ENCODE data around the gene C1QTNF8. TPM values are rescaled to one million over a fixed set of nuclear protein-coding genes. Genes with fewer than 3 reads are reported as not detected.

Gene C1QTNF8
- total and polyA plus RNA-seq, 5 donors from 2014 or later, result not detected

- DNase-seq (no peak), ATAC-seq (ENCODE audit: low read depth in 2 of 2) (no peak)
- no peaks in the 10 kb centered on the region for H3K4me1 ChIP-seq (ENCODE audit: control insufficient read depth, insufficient read depth, low read length, poor library complexity, severe bottlenecking)
- H3K36me3 Mint-ChIP-seq, result no peaks in the 10 kb centered on the region
- H3K36me3 ChIP-seq (ENCODE audit: control insufficient read depth, insufficient read depth, low read length), result no peaks in the 10 kb centered on the region
- no peak overlapping the region for H3K27ac ChIP-seq (ENCODE audit: insufficient read depth, low read length, poor library complexity, severe bottlenecking)
- no peaks in the 10 kb centered on the region for H3K27me3 Mint-ChIP-seq
- H3K9me3 Mint-ChIP-seq, result no peaks in the 10 kb centered on the region
- no peak overlapping the region for H3K27ac Mint-ChIP-seq
- no peak overlapping the region for H3K4me3 ChIP-seq (ENCODE audit: low read depth, low read length)
- H3K4me3 Mint-ChIP-seq, result no peak overlapping the region
- no peaks in the 10 kb centered on the region for H3K4me1 Mint-ChIP-seq
- H3K27me3 ChIP-seq (ENCODE audit: control insufficient read depth, insufficient read depth, low read length), result no peaks in the 10 kb centered on the region
- H3K9me3 ChIP-seq (ENCODE audit: control insufficient read depth in 2 of 2, low read length in 2 of 2), result no peaks in the 10 kb centered on the region
Observed at GRCh38 chr16:1119766-1120576, 23.9 kb upstream of the C1QTNF8 start.

DNA sequence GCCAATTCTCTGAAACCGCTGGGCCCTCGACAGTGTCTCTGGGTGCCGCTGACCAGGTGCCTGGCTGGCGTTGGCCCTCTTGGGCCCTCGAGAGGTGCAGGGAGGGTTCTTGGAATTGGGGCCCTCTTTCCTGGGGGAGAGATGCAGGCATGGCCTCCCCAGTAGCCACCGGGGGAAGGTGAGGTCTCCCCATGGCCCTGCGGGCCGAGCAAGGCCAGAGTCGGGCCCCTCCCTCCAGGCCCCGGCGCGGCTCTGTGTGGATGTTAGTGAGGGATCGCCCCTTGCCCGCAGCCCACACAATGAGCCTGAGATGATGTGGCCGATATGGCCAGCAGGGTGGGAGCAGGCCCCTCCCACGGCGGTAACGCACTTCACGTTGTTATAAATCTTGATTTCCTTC, 23.1 kb upstream of the C1QTNF8 start:
- Mint-ChIP-seq H3K27ac (no peak overlapping the region), H3K4me3 (no peak overlapping the region), H3K4me1 (no peaks in the 10 kb centered on the region), H3K9me3 (no peaks in the 10 kb centered on the region), H3K36me3 (no peaks in the 10 kb centered on the region), H3K27me3 (no peaks in the 10 kb centered on the region)
- H3K27ac ChIP-seq (ENCODE audit: insufficient read depth, low read length, poor library complexity, severe bottlenecking), result no peak overlapping the region
- H3K9me3 ChIP-seq (ENCODE audit: control insufficient read depth in 2 of 2, low read length in 2 of 2), result no peaks in the 10 kb centered on the region
- no peaks in the 10 kb centered on the region for H3K27me3 ChIP-seq (ENCODE audit: control insufficient read depth, insufficient read depth, low read length)
- H3K4me3 ChIP-seq (ENCODE audit: low read depth, low read length), result no peak overlapping the region
- DNase-seq (no peak), ATAC-seq (ENCODE audit: low read depth in 2 of 2) (no peak)
- H3K4me1 ChIP-seq (ENCODE audit: control insufficient read depth, insufficient read depth, low read length, poor library complexity, severe bottlenecking), result no peaks in the 10 kb centered on the region
- no peaks in the 10 kb centered on the region for H3K36me3 ChIP-seq (ENCODE audit: control insufficient read depth, insufficient read depth, low read length)

DNA sequence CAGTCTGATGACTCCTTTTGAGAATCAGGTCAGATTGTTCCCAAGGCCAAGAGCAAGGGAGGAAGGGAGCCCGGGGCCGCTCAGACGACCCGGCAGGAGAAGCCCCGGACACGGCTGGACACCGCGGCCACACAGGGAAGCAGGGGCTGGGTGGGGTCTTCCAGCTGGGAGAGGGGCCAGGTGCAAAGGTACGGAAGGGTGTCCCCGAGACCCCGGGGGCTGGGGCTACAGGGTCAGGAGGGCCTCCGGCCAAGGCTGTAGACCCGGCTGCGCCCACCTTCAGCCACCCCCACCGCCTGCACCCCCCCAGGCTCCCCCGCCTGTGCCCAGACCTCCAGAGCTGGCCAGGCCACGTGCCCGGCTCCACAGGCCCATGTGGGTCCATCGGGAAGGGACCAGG, 21.9 kb upstream of the C1QTNF8 start:
- Histone ChIP-seq H3K27me3 (ENCODE audit: control insufficient read depth, insufficient read depth, low read length) (no peaks in the 10 kb centered on the region), H3K4me1 (ENCODE audit: control insufficient read depth, insufficient read depth, low read length, poor library complexity, severe bottlenecking) (no peaks in the 10 kb centered on the region), H3K36me3 (ENCODE audit: control insufficient read depth, insufficient read depth, low read length) (no peaks in the 10 kb centered on the region), H3K9me3 (ENCODE audit: control insufficient read depth in 2 of 2, low read length in 2 of 2) (no peaks in the 10 kb centered on the region), H3K4me3 (ENCODE audit: low read depth, low read length) (no peak overlapping the region), H3K27ac (ENCODE audit: insufficient read depth, low read length, poor library complexity, severe bottlenecking) (no peak overlapping the region)
- no peak overlapping the region for H3K4me3 Mint-ChIP-seq
- ATAC-seq (ENCODE audit: low read depth in 2 of 2), result no peak
- H3K27me3 Mint-ChIP-seq, result no peaks in the 10 kb centered on the region
- H3K4me1 Mint-ChIP-seq, result no peaks in the 10 kb centered on the region
- H3K27ac Mint-ChIP-seq, result no peak overlapping the region
- no peak for DNase-seq
- no peaks in the 10 kb centered on the region for H3K9me3 Mint-ChIP-seq
- H3K36me3 Mint-ChIP-seq, result no peaks in the 10 kb centered on the region

GRCh38 chr16:1117176-1117900, 21.3 kb upstream of the C1QTNF8 start:
- H3K27me3 ChIP-seq (ENCODE audit: control insufficient read depth, insufficient read depth, low read length), result no peaks in the 10 kb centered on the region

DNA sequence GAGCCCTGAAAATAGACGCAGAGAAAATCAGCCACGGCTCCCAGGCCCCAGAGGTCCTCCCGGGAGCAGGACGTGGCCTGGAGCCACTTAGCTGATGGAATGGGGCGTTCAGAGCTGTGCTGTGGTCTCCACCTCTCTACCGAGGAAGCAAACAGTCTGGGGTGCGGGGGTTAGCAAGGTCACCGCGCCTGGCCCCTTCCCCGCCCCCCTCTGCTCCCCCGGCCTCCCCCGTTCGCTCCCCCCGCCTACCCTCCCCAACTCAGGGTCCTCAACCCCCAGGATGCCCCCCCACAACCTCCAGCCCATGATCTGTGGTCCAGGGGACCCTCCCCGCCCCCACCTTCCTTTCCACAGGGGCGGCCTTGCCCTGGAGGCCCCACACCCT, 20.6 kb upstream of the C1QTNF8 start:
- Histone ChIP-seq H3K4me1 (ENCODE audit: control insufficient read depth, insufficient read depth, low read length, poor library complexity, severe bottlenecking) (no peaks in the 10 kb centered on the region), H3K9me3 (ENCODE audit: control insufficient read depth in 2 of 2, low read length in 2 of 2) (no peaks in the 10 kb centered on the region), H3K36me3 (ENCODE audit: control insufficient read depth, insufficient read depth, low read length) (no peaks in the 10 kb centered on the region), H3K27ac (ENCODE audit: insufficient read depth, low read length, poor library complexity, severe bottlenecking) (no peak overlapping the region), H3K27me3 (ENCODE audit: control insufficient read depth, insufficient read depth, low read length) (no peaks in the 10 kb centered on the region), H3K4me3 (ENCODE audit: low read depth, low read length) (no peak overlapping the region)
- H3K27me3 Mint-ChIP-seq, result no peaks in the 10 kb centered on the region
- no peak overlapping the region for H3K27ac Mint-ChIP-seq
- DNase-seq (no peak), ATAC-seq (ENCODE audit: low read depth in 2 of 2) (no peak)
- H3K36me3 Mint-ChIP-seq, result no peaks in the 10 kb centered on the region
- H3K4me3 Mint-ChIP-seq, result no peak overlapping the region
- H3K4me1 Mint-ChIP-seq, result no peaks in the 10 kb centered on the region
- H3K9me3 Mint-ChIP-seq, result no peaks in the 10 kb centered on the region

More at GRCh38 chr16:1117176-1117900, 21.3 kb upstream of the C1QTNF8 start:
- no peaks in the 10 kb centered on the region for H3K27me3 Mint-ChIP-seq
- Histone ChIP-seq H3K36me3 (ENCODE audit: control insufficient read depth, insufficient read depth, low read length) (no peaks in the 10 kb centered on the region), H3K4me1 (ENCODE audit: control insufficient read depth, insufficient read depth, low read length, poor library complexity, severe bottlenecking) (no peaks in the 10 kb centered on the region), H3K27ac (ENCODE audit: insufficient read depth, low read length, poor library complexity, severe bottlenecking) (no peak overlapping the region), H3K4me3 (ENCODE audit: low read depth, low read length) (no peak overlapping the region), H3K9me3 (ENCODE audit: control insufficient read depth in 2 of 2, low read length in 2 of 2) (no peaks in the 10 kb centered on the region)
- no peak overlapping the region for H3K27ac Mint-ChIP-seq
- no peak for ATAC-seq (ENCODE audit: low read depth in 2 of 2)
- H3K4me1 Mint-ChIP-seq, result no peaks in the 10 kb centered on the region
- no peak for DNase-seq
- H3K4me3 Mint-ChIP-seq, result no peak overlapping the region
- H3K9me3 Mint-ChIP-seq, result no peaks in the 10 kb centered on the region
- H3K36me3 Mint-ChIP-seq, result no peaks in the 10 kb centered on the region

- H3K27me3 ChIP-seq (ENCODE audit: control insufficient read depth, insufficient read depth, low read length), result no peaks in the 10 kb centered on the region
- no peak for DNase-seq
- no peaks in the 10 kb centered on the region for H3K9me3 Mint-ChIP-seq
- no peaks in the 10 kb centered on the region for H3K36me3 Mint-ChIP-seq
- no peaks in the 10 kb centered on the region for H3K9me3 ChIP-seq (ENCODE audit: control insufficient read depth in 2 of 2, low read length in 2 of 2)
- no peaks in the 10 kb centered on the region for H3K27me3 Mint-ChIP-seq
- no peak overlapping the region for H3K27ac ChIP-seq (ENCODE audit: insufficient read depth, low read length, poor library complexity, severe bottlenecking)
- ATAC-seq (ENCODE audit: low read depth in 2 of 2), result no peak
- no peak overlapping the region for H3K4me3 Mint-ChIP-seq
- H3K4me3 ChIP-seq (ENCODE audit: low read depth, low read length), result no peak overlapping the region
- H3K4me1 ChIP-seq (ENCODE audit: control insufficient read depth, insufficient read depth, low read length, poor library complexity, severe bottlenecking), result no peaks in the 10 kb centered on the region
- H3K4me1 Mint-ChIP-seq, result no peaks in the 10 kb centered on the region
- no peak overlapping the region for H3K27ac Mint-ChIP-seq
- no peaks in the 10 kb centered on the region for H3K36me3 ChIP-seq (ENCODE audit: control insufficient read depth, insufficient read depth, low read length)
Observed at GRCh38 chr16:1113889-1114526, 18.0 kb upstream of the C1QTNF8 start.

DNA sequence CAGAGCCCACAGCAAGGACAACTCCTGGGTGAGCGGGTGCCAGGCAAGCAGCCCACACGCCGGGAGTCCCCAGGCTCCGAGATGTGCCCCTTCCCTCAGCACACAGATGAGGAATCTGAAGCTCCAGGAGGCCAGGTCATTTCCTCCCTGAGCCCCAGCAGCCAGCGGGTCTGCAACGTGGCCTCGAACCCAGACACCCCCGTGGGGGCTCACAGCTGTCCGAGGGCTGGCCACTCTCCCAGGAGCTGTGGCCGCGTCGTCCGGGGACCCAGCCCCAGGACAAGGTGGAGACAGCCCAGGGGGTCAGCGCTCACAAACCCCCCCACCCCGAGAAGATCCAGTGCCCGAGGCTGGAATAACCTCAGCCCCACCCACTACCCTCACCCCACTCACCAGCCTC, 17.4 kb upstream of the C1QTNF8 start:
- H3K27me3 Mint-ChIP-seq, result no peaks in the 10 kb centered on the region
- DNase-seq, result no peak
- no peaks in the 10 kb centered on the region for H3K36me3 ChIP-seq (ENCODE audit: control insufficient read depth, insufficient read depth, low read length)
- no peaks in the 10 kb centered on the region for H3K9me3 Mint-ChIP-seq
- H3K9me3 ChIP-seq (ENCODE audit: control insufficient read depth in 2 of 2, low read length in 2 of 2), result no peaks in the 10 kb centered on the region
- H3K36me3 Mint-ChIP-seq, result no peaks in the 10 kb centered on the region
- H3K4me3 ChIP-seq (ENCODE audit: low read depth, low read length), result no peak overlapping the region
- H3K4me1 ChIP-seq (ENCODE audit: control insufficient read depth, insufficient read depth, low read length, poor library complexity, severe bottlenecking), result no peaks in the 10 kb centered on the region
- H3K27ac Mint-ChIP-seq, result no peak overlapping the region
- H3K4me3 Mint-ChIP-seq, result no peak overlapping the region
- no peak overlapping the region for H3K27ac ChIP-seq (ENCODE audit: insufficient read depth, low read length, poor library complexity, severe bottlenecking)
- H3K4me1 Mint-ChIP-seq, result no peaks in the 10 kb centered on the region
- no peak for ATAC-seq (ENCODE audit: low read depth in 2 of 2)
- no peaks in the 10 kb centered on the region for H3K27me3 ChIP-seq (ENCODE audit: control insufficient read depth, insufficient read depth, low read length)
